HepG2 (cell line): ENCODE data around the gene PDZD2. TPM values are rescaled to one million over a fixed set of nuclear protein-coding genes. Genes with fewer than 3 reads are reported as not detected.

Source experiments
- ATAC-seq: fragments of 200-7000 bp; cut with Tn5 transposase; 3 replicates; pipeline ENCODE4 v1.9.1; 2020; ENCODE audit warnings: mild to moderate bottlenecking, moderate library complexity
- BruUV-seq: library from RNA; stranded (reverse); fragments of 400-500 nt; replicated peaks from 2 replicates; lab custom pipeline; 2021; lab: Mats Ljungman, UMichigan
- CTCF ChIA-PET: fragments of 300-600 bp; formaldehyde crosslinking; extraction: SDS; loops from one replicate; lab custom pipeline; 2021; ENCODE audit warnings: low total read pairs, inconsistent platforms, low intra/inter-chr PET ratio; lab: Yijun Ruan, JAX
- POLR2A ChIA-PET: fragments of 350-600 bp; sonication (Branson Sonifier 250); formaldehyde crosslinking; loops from one replicate; lab custom pipeline; 2020; ENCODE audit warnings: antibody characterized with exemption, inconsistent platforms; lab: Yijun Ruan, JAX
- DNase-seq: peaks from one replicate; pipeline ENCODE4 v3.0.0-alpha.2; 2015; ENCODE audit warnings: low spot score
- FAIRE-seq: peaks from 3 replicates; lab custom pipeline; 2011; peaks lifted over from hg19 to GRCh38; lab: Jason Lieb, UNC
- H2AFZ ChIP-seq: one replicate; pipeline ENCODE4 v1.6.1; 2011; ENCODE audit warnings: low read length, inconsistent platforms
- H3K27ac ChIP-seq: fragments of 300-600 bp; 3 replicates; pipeline ENCODE4 v1.8.0; 2011; ENCODE audit warnings: mixed run types, mild to moderate bottlenecking, mixed read lengths, low read length, inconsistent platforms; ENCODE audit not compliant: insufficient read depth; ENCODE audit errors: extremely low read length
- H3K27me3 ChIP-seq, 2 experiments: fragments of 200-600 bp in 1 of 2; 2 replicates in 1 of 2; 3 replicates in 1 of 2; pipeline versions ENCODE4 v1.6.0 to v1.8.0; 2011; ENCODE audit warnings: low read length in 2 of 2, mild to moderate bottlenecking in 2 of 2, moderate library complexity in 2 of 2, inconsistent platforms in 1 of 2; ENCODE audit not compliant: insufficient read depth in 2 of 2, control insufficient read depth in 1 of 2
- H3K36me3 ChIP-seq, 2 experiments: fragments of 200-600 bp in 1 of 2; replicated peaks in 1 of 2; 2 replicates in 1 of 2; 3 replicates in 1 of 2; pipeline versions ENCODE4 v1.5.1 to v1.8.0; 2011; ENCODE audit warnings: low read length in 2 of 2, inconsistent platforms in 1 of 2; ENCODE audit not compliant: insufficient read depth in 2 of 2, control insufficient read depth in 1 of 2
- H3K4me1 ChIP-seq: 2 replicates; pipeline ENCODE4 v1.5.1; 2012; ENCODE audit warnings: low read length, inconsistent platforms; ENCODE audit not compliant: insufficient read depth
- H3K4me2 ChIP-seq: 2 replicates; pipeline ENCODE4 v1.6.0; 2011; ENCODE audit warnings: low read depth, low read length, inconsistent platforms
- H3K4me3 ChIP-seq, 3 experiments: fragments of 200-600 bp in 1 of 3; sonication (generic), shearing (Covaris generic) in 1 of 3; replicated peaks in 1 of 3; 2 replicates each; pipeline ENCODE4 v1.5.1; 2011 to 2016; ENCODE audit warnings: low read length in 3 of 3, inconsistent platforms in 2 of 3, low read depth in 2 of 3, mild to moderate bottlenecking in 2 of 3, control low read depth in 1 of 3, mixed read lengths in 1 of 3; ENCODE audit not compliant: insufficient read depth in 1 of 3
- H3K79me2 ChIP-seq: one replicate; pipeline ENCODE4 v1.6.1; 2011; ENCODE audit warnings: low read length, inconsistent platforms; ENCODE audit not compliant: insufficient read depth
- H3K9ac ChIP-seq: 2 replicates; pipeline ENCODE4 v1.6.0; 2011; ENCODE audit warnings: mild to moderate bottlenecking, low read depth, low read length, inconsistent platforms; ENCODE audit not compliant: insufficient read depth
- H3K9me3 ChIP-seq: 2 replicates; pipeline ENCODE4 v1.5.1; 2012; ENCODE audit warnings: mild to moderate bottlenecking, low read length
- H4K20me1 ChIP-seq: 2 replicates; pipeline ENCODE4 v1.6.0; 2011; ENCODE audit warnings: inconsistent platforms, mild to moderate bottlenecking, low read length, moderate library complexity; ENCODE audit not compliant: insufficient read depth
- ARNT2 ChIP-seq: sonication (generic); formaldehyde crosslinking; IDR thresholded peaks from 2 replicates; pipeline ENCODE4 v1.8.0; 2022; ENCODE audit warnings: mild to moderate bottlenecking, low read depth, missing genetic modification reagents, moderate library complexity
- ATM ChIP-seq: fragments of 450-650 bp; IDR thresholded peaks from 2 replicates; pipeline ENCODE4 v1.7.1; 2017; ENCODE audit warnings: mild to moderate bottlenecking, borderline replicate concordance
- CSRNP1 ChIP-seq: sonication (generic); formaldehyde crosslinking; IDR thresholded peaks from 2 replicates; pipeline ENCODE4 v1.8.1; 2023; ENCODE audit warnings: mild to moderate bottlenecking, missing genetic modification reagents
- FOXK2 ChIP-seq: fragments of 450-650 bp; IDR thresholded peaks from 2 replicates; pipeline ENCODE4 v1.6.1; 2016
- GLI4 ChIP-seq: sonication (generic); formaldehyde crosslinking; IDR thresholded peaks from 2 replicates; pipeline ENCODE4 v1.5.1; 2020; ENCODE audit warnings: missing genetic modification reagents, mild to moderate bottlenecking, moderate library complexity, borderline replicate concordance
- KLF16 ChIP-seq, 2 experiments: sonication (generic) in 1 of 2; formaldehyde crosslinking in 1 of 2; IDR thresholded peaks; 2 replicates each; pipeline versions ENCODE4 v1.6.1 to v1.8.0; 2016 to 2023; ENCODE audit warnings: missing genetic modification reagents in 2 of 2, missing compliant biosample characterization in 1 of 2
- MBD4 ChIP-seq: IDR thresholded peaks from 2 replicates; pipeline ENCODE4 v1.6.1; 2012; ENCODE audit warnings: low read length, inconsistent platforms, borderline replicate concordance
- NR1H2 ChIP-seq: sonication (generic); formaldehyde crosslinking; IDR thresholded peaks from 2 replicates; pipeline ENCODE4 v1.8.1; 2022; ENCODE audit warnings: low read depth, missing genetic modification reagents, borderline replicate concordance
- POGK ChIP-seq: sonication (generic); formaldehyde crosslinking; conservative IDR thresholded peaks from 2 replicates; pipeline ENCODE4 v1.8.0; 2022; ENCODE audit warnings: mild to moderate bottlenecking, moderate library complexity, missing genetic modification reagents
- RAD51 ChIP-seq: fragments of 450-650 bp; IDR thresholded peaks from 2 replicates; pipeline ENCODE4 v1.6.1; 2016; ENCODE audit warnings: borderline replicate concordance
- RARG ChIP-seq: sonication (generic); formaldehyde crosslinking; IDR thresholded peaks from 2 replicates; pipeline ENCODE4 v1.4.0; 2020; ENCODE audit warnings: low read depth, mild to moderate bottlenecking, missing genetic modification reagents
- SP2 ChIP-seq: sonication (generic); formaldehyde crosslinking; IDR thresholded peaks from 2 replicates; pipeline ENCODE4 v1.5.1; 2020; ENCODE audit warnings: mild to moderate bottlenecking, missing genetic modification reagents
- ZKSCAN5 ChIP-seq: sonication (generic); formaldehyde crosslinking; IDR thresholded peaks from 2 replicates; pipeline ENCODE4 v1.5.1; 2020; ENCODE audit warnings: mild to moderate bottlenecking, missing genetic modification reagents
- ZNF136 ChIP-seq: sonication (generic); formaldehyde crosslinking; IDR thresholded peaks from 2 replicates; pipeline ENCODE4 v1.8.1; 2022; ENCODE audit warnings: low read depth, mild to moderate bottlenecking, moderate library complexity, missing genetic modification reagents
- ZNF512B ChIP-seq: sonication (generic); formaldehyde crosslinking; IDR thresholded peaks from 2 replicates; pipeline ENCODE4 v1.5.1; 2020; ENCODE audit warnings: missing genetic modification reagents, mild to moderate bottlenecking, borderline replicate concordance
- ZNF546 ChIP-seq: sonication (generic); formaldehyde crosslinking; conservative IDR thresholded peaks from 2 replicates; pipeline ENCODE4 v1.8.1; 2023; ENCODE audit warnings: mild to moderate bottlenecking, missing genetic modification reagents
- ZNF558 ChIP-seq: sonication (generic); formaldehyde crosslinking; IDR thresholded peaks from 2 replicates; pipeline ENCODE4 v1.9.0; 2022; ENCODE audit warnings: mild to moderate bottlenecking, missing genetic modification reagents, borderline replicate concordance
- WGBS: methylation state at CpG from one replicate; pipeline ENCODE4 v1.1.6; 2017; ENCODE audit warnings: low lambda C conversion rate; 5-methylcytosine and 5-hydroxymethylcytosine counted together
- in situ Hi-C: cut with HindIII; loops from 2 replicates; pipeline ENCODE4 v1.10.0; 2017; ENCODE audit warnings: low pct_unique_long_range_greater_than_20kb; ENCODE audit not compliant: extremely low pct_ligation_motif_present
- intact Hi-C: fragments of 100-400 bp; cut with micrococcal nuclease; formaldehyde crosslinking; loops from one replicate; pipeline ENCODE4 v1.10.0; 2022; ENCODE audit not compliant: unreplicated experiment
- polyA plus RNA-seq, 8 experiments: library from polyadenylated mRNA; depleted of rRNA in 3 of 8; stranded (reverse) in 7 of 8; unstranded in 1 of 8; fragments of >200 nt; fragmentation: Illumina TruSeq in 4 of 8; extraction: Trizol in 4 of 8; gene quantifications; 2 replicates each; pipeline versions ENCODE4 v1.2.1 to v1.2.3, GENCODE V29; 2011 to 2016; ENCODE audit warnings: low read depth in 4 of 8, missing spikeins in 1 of 8, mixed read lengths in 1 of 8; ENCODE audit not compliant: insufficient read depth in 1 of 8
- total RNA-seq, 5 experiments: library from RNA; depleted of rRNA; stranded (reverse); fragments of >200 nt; fragmentation: Illumina TruSeq; extraction: Trizol; gene quantifications; 2 replicates each; pipeline ENCODE4 v1.2.3, GENCODE V29; 2016; ENCODE audit warnings: low read depth in 1 of 5

The PDZD2 gene
- total and polyA plus RNA-seq, 2 of the 13 experiments (the other 11 are each of a cell fraction or from before 2014, with no cell fraction given), result 0.04 TPM; not detected in 1

GRCh38 chr5:31614151-31615020 is 24.5 kb upstream of the PDZD2 start:
- no peak for DNase-seq

More at GRCh38 chr5:31614151-31615020, 24.5 kb upstream of the PDZD2 start:
- Histone ChIP-seq H3K4me1 (no peaks in the 10 kb centered on the region), H3K4me2 (no peak overlapping the region), H4K20me1 (no peaks in the 10 kb centered on the region), H3K4me3 (no peak overlapping the region), H3K27ac (no peak overlapping the region), H3K27me3 (peaks cover 0 to 12% of the 10 kb centered on the region in 2 experiments; a peak in 3 of 5 replicates), H3K9ac (no peak overlapping the region), H3K9me3 (no peaks in the 10 kb centered on the region), H2AFZ (no peak overlapping the region), H3K79me2 (no peaks in the 10 kb centered on the region), H3K36me3 (no peaks in the 10 kb centered on the region)
- ATAC-seq, result no peak
- BruUV-seq, result no TSS peak
- 56% methylated on average over 9 of the region's 11 CpGs for WGBS
- in situ Hi-C loops (no loop called here), intact Hi-C loops (no loop called here)
- POLR2A ChIA-PET, result no interaction called here
- CTCF ChIA-PET, result no interaction called here
- no peak for FAIRE-seq
- no peak for TF ChIP-seq CSRNP1
- no peak for TF ChIP-seq ZNF558 (CRISPR knock-in tag)
- no peak for TF ChIP-seq RARG (CRISPR knock-in tag)
- no peak for TF ChIP-seq RAD51
- no peak for TF ChIP-seq NR1H2 (CRISPR knock-in tag)
- no peak for TF ChIP-seq ZNF512B
- no peak for TF ChIP-seq GLI4
- TF ChIP-seq FOXK2, result no peak
- TF ChIP-seq ZNF546 (CRISPR knock-in tag), result no peak
- TF ChIP-seq KLF16 (CRISPR knock-in tag; IDR thresholded peaks at IDR 0.05), result no peak
- no peak for TF ChIP-seq ATM
- TF ChIP-seq POGK, result no peak
- no peak for TF ChIP-seq MBD4
- TF ChIP-seq ZKSCAN5 (CRISPR knock-in tag), result no peak
- TF ChIP-seq ZNF136, result no peak
- no peak for TF ChIP-seq SP2 (CRISPR knock-in tag)
- no peak for TF ChIP-seq ARNT2 (CRISPR knock-in tag)
